CMK (cell line): ENCODE results near the gene MAP4K1.
"Not testable (repeated sequence)": the region's sequence is repeated elsewhere in the genome, so short reads cannot be mapped to it uniquely, and the experiment has no call there.

ENCODE experiments used
- DNase-seq: peaks from one replicate; pipeline ENCODE4 v3.0.0-alpha.2; 2010; ENCODE audit warnings: low read depth

Gene MAP4K1

DNA sequence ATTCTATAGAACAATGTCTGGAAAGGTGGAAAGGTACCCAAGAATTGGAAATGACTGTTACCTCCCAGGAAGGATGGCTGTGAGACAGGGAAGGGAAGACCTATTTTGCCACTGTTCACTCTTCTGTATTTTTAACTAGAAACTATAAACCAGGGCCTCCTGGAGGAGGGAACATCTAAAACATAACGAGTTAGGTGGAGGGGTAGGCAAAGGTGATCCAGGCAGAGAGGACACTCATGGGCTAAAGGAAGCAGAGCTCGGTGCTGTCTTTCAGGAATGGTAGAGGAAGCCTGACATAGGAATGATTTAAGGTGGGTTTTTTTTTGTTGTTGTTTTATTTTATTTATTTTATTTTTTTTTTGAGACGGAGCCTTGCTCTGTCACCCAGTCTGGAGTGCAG, 7.1 kb upstream of the MAP4K1 start:
- no peak for DNase-seq

DNA sequence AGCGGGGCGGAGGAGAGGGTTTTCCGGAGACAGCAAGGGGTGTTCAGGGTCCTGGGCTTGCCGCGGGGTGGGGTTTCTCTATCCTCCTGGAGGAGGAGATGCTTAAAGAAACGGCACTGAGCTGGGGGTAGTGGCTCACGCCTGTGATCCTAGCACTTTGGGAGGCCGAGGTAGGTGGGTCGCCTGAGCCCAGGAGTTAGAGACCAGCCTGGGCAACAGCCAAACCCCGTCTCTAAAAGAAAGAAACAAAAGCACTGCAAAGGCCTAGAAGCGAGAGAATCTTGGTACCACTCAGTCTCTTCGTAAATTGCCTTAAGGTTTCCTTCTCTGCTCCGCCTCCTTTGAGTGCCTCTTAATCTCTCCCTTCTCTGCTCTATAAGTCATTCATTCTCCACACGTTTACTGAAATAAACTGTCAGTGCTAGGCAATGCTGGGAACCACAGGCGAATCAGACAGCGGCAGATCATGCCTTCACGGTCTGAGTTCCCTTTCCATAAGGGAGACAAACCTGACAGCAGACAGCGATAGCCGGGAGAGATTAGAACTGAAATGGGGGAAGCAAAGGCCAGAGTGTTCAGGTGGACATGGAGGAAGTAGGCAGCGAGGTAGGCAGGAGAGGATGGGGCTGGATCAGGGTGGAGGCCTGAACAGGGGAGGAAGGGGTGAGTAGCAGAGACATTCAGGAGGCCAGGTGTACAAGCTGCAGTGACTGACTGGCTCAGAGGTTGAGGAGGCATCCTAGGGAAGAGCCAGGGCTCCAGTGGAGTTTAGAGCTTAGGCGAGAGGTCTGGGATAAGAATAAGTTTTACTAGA, 1.8 kb upstream of the MAP4K1 start:
- no peak for DNase-seq

- DNase-seq = peak; percentile 100
These were observed 1.0 kb upstream of the MAP4K1 start, which contains the start of gene EIF3K for GRCh38 chr19:38618590-38619360. Gene EIF3K, plus strand, starts transcription at chr19:38619188. Its CDS starts 81 bp downstream, at chr19:38619269.

DNA sequence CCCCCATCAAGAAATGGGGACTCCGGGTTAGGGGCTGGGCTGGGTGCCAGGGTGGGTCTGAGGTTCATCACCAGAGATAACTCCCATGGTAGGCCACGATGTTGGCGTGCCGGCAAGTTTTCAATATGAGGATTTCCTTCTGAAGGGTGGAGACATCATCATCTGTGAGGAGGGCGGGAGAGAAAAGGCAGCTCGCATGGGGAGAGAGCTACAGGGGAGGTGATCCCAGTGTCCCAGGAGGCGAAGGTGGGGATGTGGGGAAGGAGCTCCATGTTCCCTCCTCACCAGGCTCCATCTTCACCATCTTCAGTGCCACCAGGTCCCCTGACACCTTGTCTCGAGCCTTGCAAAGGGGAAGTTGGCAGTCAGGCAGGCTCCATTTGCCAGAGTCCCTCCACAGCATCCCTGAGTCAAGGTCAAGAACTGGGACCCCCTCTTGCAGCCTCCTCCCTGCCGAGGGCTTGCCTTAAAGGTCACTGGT, 430 bp downstream of the MAP4K1 start:
- DNase-seq = no peak

GRCh38 chr19:38616265-38616664, 1.5 kb downstream of the MAP4K1 start:
- no peak for DNase-seq

DNA sequence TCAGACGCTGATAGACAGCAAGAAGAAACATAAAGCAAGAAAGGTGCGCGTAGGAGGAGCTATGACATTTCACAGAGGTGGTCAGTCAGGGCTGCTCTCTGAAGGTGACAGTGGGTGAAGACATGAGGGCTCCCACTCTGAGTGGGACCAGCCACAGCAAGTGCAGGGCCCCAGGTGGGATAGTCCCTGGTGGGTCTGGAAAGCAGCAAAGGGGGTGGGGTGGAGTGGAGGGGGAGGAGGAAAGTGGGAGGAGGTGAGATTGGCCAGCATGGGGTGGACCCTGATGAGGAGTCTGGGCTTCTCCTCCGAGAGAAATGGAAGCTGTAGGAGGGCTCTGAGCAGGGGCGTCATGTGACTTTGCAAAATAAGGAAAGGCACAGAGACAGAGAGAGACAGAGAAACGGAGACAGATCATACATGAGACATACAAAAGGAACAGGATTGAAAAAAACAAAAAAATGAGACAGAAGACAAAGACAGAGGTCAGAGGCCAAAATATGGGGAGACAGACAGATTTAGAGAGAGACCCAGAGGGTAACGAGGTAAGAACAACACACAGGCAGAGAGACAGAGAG, 2.7 kb downstream of the MAP4K1 start:
- no peak for DNase-seq

DNA sequence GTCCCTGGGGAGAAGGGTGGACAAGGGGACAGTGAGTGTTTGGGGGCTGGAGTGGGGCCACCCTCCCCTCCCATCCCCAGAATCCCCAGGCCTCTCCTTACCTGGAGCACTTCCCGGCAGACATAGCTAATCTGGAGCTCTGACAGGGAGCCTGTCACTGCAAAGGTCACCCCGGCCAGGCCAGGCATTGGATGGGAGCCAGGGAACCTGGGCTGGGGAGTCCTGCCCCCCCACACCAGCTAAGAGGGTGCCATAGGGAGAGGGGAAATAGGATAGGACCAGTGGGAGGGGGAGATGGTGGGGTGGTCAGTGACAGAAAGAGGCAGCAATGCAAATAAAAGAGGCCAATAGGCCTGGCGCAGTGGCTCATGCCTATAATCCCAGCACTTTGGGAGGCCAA, 3.5 kb downstream of the MAP4K1 start:
- DNase-seq = no peak

- DNase-seq = no peak
These were observed 11.6 kb downstream of the MAP4K1 start for GRCh38 chr19:38606131-38606530.

- DNase-seq = not testable (repeated sequence)
These were observed 14.9 kb downstream of the MAP4K1 start for GRCh38 chr19:38602856-38603255.

DNA sequence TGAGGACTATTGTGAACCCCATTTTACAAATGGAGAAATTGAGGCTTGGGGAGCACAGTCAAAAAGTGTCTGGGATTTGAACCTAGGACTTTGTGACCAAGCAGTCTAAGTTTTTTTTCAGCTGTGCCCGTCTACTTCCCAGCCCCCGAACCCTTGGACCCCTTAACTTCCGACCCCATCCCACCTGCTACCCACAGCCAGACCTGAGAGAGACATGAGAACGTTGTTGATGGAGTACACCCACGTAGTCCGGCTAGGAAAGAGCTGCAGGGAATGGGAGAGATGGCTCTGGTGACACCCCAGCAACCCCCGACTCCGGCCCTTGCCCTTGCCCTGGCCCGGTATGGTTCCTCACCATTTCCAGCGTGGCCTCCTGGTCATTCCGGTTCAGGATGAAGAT, 18.0 kb downstream of the MAP4K1 start:
- no peak for DNase-seq

DNA sequence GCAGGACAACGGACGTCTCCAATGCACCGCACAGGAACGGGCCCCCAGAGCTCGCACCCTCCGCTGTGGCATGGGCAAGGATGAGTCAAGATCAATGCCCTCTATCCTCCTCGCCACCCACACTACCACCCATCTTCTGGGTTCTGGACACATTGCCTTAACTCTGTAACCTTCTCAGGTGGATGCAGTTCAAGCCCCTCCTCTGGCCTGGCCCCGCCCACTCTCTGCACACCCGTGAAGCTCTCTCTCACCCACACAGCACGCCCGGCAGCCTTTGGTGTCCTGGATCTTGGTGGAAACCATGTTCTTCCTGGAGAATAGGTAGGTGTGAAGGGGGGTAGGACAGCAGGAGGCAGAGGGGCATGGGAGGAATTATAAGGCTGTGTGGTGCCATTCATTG, 20.7 kb downstream of the MAP4K1 start:
- DNase-seq = no peak

DNA sequence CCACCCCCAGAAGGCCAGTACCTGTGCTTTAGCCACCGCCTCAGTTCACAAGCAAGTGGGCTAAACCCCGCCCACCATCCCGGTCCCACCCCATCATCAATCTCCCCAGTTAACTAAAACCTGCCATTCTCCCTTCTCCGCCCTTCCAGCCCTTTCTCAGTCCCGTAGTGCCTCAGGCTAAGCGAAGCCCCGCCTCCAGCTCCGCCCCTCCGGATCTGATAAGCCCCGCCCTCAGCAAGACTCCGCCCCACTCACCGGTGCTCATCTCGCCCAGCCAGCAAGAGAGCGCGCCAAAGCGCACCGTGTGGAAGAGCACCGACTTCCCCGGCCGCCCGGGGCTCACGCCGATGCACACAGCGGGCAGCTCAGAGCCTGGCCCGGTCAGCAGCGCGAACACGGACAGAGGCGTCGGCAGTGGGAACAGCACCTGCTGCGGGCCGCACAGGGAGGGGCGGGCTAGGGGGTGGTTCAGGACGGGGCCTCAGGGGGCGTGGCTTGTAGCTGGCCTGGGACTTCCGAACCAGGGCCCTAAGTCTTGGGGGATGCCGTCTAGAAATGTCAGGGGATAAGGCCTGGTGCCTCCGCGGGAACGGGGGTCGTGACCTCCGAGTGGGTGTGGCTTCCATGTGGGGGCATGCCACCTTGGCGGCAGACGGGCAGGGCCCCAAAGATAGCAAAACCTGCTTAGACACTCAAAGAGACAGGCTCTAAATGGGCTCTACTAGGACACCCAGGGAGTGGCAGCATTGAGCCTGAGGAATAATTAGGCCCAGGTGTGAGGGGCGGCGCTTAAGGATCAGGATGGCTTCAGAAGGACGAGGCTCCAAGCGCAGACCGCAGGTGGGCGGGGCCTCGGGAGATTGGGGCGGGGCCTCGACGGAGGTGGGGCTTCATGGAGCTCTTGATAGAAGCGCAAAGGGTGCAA, 21.4 kb downstream of the MAP4K1 start:
- no peak for DNase-seq

DNA sequence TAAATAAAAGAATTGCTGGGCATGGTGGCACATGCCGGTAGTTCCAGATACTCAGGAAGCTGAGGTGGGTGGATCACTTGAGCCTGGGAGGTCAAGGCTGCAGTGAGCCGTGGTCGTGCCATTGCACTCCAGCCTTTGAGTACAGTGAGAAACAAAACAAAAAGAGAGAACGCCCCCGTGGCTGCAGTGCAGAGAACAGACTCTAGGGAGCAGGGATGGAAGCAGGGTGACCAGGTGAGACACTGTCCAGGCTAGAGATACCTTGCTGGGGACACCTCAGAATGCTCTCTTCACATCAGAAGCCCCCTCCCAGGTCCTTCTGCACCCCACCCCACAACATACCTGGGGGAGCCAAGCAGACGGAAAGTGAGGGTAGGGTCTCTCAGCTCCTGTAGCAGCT, 24.8 kb downstream of the MAP4K1 start:
- DNase-seq = no peak

- no peak for DNase-seq
These were observed 29.7 kb downstream of the MAP4K1 start for GRCh38 chr19:38588041-38588440.

GRCh38 chr19:38587562-38587961, 30.2 kb downstream of the MAP4K1 start:
- no peak for DNase-seq

DNA sequence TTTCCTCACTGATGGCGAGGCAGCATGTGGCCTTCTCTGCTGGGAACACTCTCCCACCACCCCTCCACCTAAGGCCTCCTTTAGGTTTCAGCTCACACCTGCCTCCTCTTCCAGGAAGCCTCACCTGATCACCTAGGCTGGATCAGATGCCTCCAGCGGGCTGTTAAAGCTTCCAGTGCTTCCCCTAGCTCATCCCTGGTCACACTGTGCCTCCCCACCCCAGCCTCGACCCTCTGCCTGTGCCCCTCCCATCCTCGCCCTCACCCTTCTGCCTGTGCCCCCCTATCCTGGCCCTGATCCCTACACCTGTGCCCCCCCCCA, 33.8 kb downstream of the MAP4K1 start:
- no peak for DNase-seq

DNA sequence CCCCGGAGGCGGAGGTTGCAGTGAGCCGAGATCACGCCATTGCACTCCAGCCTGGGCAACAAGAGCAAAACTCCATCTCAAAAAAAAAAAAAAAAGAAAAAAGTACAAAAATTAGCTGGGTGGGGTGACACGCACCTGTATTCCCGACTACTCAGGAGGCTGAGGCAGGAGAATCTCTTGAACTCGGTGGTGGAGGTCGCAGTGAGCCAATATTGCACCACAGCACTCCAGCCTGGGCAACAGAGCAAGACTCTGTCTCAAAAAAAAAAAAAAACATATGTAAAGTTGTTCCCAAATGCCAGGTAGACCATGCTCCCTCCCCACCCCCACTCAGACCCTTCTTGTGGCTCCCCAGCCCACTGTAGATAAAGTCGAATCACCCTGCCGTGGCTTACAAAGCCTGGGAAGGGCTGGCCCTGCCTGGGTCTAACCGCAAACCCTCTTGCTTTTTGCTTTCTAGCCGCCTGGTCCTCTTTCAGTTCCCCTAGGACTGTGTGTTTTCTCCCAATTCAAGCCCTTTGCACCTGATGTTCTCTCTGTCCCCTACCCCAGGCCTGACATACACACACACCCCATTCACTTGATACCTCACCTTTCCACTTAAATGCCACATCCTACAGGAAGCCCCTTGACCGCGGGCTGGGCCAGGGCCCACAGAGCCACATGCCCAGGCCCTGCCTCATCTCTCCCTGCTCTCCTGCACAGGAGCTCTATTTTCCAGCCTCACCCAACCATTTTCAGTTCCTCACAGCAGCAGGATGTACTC, 34.4 kb downstream of the MAP4K1 start:
- DNase-seq = no peak

GRCh38 chr19:38580080-38580479, 37.7 kb downstream of the MAP4K1 start:
- DNase-seq = no peak

- not testable (repeated sequence) for DNase-seq
These were observed 38.4 kb downstream of the MAP4K1 start for GRCh38 chr19:38579304-38579703.

GRCh38 chr19:38577826-38578225, 39.9 kb downstream of the MAP4K1 start:
- no peak for DNase-seq

DNA sequence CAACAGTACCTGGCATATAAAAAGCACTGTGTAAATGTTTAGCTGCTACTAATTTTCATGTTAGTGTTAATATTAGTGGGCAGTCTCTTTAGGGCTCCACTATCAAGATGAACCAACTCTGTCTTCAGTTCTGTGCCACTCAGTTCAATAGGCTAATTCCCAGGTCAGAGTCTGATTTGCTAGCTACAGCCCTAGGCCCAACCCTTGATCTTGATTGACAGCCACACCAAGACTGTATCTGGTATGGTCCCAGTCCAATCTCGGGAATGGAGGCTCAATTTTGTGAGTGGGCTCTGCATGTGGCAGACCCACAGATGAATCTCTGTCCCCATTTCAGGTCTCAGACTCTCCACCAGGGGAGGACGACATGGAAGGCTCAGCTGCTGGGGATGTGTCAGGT, 46.1 kb downstream of the MAP4K1 start:
- DNase-seq = no peak
